Embryonic facial prominence (tissue), 1 donor: ENCODE data around the gene UBE2G2.
A peak's percentile ranks its signal among the peaks of the same experiment; 100 is the strongest.

Source experiments
- DNase-seq: peaks from one replicate; pipeline ENCODE4 v3.0.0-alpha.2; 2016; ENCODE audit errors: extremely low spot score

Gene UBE2G2

DNA sequence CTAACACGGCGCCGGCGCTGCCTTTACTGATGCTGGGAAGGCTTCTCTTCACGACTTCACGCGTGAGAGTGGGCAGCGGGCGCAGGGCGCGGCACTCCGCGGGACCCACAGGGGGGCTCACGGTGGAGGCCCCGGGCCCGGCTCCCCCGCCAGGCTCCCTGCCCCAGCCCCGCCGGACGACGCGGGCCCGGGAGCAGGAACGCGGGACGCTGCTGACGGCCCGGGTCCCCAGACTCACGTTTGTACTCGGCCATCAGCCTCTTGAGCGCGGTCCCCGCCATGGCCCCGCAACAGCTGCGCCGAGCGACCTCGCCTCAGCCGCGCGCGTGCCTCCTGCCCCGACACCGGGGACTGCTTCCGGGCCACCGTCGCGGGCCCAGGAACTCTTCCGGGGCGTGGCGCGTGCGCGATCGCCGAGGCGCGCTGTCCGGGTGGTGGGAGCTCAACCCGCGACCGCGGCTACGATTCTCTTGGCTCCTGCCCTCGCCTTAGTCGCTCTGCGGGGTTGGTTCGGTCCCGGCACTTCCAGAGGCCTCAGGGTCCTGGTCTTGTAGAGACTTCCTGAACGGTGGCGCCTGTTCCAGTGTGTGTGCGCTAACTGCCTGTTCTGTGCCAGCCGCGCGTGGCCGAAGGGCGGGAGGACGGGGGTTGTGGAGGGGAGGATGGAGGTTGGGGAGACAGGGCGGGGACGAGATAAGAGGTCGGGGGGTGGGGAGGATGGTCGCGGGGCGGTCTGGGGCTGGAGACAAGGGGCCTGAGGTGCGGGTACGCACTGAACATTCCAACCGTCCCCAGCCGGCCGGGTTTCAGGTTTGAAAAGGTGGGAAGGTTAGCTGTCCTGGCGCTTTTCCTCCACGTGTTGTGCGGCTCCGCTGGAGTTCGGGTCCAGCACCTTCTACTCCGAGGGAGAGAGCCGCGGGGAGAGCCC is at the start of gene UBE2G2:
UBE2G2 (minus strand) TSS at position 353 of the 928 bp plus-strand sequence; CDS start at position 281, 72 bp downstream.
- DNase-seq: peak; percentile 25

DNA sequence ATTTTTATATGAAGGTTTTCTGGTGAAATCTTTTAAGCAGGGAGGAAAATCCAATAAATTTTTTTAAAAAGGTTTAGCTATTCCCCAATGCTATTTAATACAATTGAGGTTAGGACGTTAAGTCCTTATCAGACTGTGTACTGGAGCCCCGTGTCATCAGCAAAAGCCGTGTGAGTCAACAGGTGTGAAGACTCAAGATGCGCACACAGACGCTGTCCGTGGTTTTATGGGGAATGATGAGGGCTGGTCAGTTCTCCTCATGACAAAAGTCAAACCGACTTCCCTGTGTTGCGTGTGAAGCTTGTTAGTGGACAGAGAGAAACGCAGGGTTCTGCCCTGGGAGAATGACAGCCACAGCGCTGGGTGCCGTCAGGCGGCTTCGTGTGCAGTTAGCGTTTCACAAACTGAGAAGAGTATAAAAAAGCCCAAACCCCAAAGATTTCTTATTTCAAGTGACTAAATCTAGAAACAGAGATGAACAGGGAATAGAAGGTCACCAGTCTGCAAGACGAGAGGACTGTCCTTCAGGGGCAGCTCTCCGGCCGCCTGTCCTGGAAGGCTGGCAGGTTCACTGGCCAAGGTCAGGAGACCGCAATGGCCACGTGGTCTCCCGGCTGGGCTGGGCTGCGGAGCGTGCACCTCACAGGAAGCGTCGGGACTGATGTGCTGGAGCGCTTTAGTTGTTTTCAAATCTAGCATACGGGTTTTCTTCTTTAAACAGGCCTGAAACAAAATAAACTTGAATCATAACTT is 49.5 kb upstream of the UBE2G2 start:
- no peak for DNase-seq

GRCh38 chr21:44850208-44850800 is 48.7 kb upstream of the UBE2G2 start:
- no peak for DNase-seq

DNA sequence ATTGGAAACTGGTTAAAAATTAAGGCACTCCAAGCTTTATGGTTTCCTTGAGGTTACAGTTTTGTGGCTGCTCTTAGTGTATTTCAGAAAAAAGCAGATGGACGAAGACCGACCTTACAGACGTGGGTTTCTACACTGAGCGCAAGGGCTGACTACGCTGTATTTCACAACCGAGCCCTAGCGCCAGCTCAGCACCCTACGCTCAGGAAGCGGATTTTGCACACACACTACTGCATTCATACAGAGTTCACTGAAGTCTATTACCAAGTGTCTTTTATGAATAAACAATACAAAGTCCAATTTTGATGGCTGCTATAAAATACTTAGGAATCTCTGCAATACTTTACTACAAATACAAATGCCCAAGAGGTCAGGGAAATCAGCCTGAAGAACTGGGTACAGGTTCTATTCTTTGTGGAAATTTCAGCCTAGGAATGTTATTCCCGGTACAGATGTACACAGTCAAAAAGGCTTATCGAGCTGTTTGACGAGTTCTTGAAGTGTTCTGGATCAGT is 48.1 kb upstream of the UBE2G2 start:
- DNase-seq: no peak

DNA sequence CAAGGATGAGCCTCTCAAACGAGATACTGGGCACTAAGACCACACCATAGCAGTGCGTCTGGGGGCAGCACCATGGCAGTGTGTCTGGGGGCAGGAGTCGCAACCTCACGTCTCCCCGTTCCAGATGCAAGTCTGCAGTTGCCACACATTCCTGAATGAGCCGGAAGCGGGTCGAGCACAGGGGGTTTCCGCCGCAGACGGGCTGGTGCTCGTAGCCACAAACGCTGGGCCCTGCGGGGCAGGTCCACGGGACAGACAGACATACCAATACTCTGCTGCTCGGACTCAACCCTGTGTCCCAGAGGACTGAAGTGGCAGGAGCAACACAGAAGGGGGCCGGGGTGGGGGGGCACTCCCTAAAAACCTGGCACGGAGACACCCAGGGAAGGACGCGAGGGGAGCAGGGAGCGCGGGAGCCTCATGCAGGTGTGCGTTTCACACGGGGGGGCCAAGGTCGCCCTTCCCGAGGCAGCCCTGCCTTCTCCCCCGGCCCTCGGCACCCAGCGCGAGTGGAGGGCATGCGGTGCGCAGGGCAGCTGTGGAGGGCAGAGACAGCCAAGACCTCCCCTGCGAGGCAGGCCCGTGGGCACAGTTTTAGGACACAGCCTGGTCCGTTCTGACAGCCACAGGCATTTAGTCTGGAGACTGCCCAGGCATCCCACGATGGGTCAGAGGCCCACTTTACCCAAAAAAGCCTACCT is 47.4 kb upstream of the UBE2G2 start:
- DNase-seq: no peak

- no peak for DNase-seq
These were observed 45.8 kb upstream of the UBE2G2 start for GRCh38 chr21:44847261-44848056.

DNA sequence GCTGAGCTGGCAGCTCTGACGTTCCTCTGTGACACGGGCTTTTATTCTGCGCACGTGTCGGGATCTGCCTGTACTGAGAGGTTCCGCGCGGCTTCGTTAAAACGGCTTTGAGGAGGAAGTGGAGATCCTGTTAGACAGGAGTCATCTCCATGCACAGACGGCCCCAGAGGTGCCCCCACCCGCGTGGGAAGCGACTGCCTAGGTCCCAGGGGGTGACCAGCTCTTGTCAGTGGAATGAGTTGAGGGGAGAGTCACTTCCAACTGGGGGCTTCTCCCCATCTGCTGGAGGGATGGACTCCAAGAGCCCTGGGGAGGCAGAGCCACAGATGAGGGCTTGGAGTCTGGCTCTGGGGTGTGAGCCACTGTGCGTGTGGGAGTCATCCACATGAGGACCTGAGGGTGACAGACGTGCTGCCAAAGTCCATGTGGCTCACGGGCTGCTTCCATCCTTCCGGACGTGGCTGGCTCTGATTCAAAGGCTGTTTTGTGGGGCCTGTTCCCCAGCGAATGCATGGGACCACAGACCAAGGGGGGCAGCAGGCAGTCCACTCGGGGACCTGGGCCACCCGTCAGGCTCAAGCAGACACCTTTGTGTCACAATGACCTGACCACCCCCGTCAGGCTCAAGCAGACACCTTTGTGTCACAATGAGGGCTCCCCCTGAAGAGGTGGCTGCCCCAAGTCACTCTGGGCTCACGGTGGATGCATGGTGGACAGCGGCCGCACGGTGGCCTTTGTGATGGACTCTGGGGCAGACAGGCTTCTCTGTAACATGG is 45.1 kb upstream of the UBE2G2 start:
- peak; percentile 8 for DNase-seq

DNA sequence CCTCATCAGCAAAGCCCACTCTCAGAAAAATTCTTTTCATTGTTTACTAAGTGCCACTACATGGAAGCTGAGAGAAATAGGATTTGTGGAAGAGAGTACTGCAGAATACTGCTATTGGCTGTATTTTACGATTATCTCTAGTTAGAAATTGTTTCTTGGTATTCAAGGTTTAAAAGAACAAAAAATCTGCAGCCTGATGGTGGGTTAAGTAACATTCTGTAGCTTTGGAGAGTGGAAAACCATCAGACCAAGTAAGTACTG is 44.5 kb upstream of the UBE2G2 start:
- no peak for DNase-seq

GRCh38 chr21:44845418-44846223 is 44.0 kb upstream of the UBE2G2 start:
- no peak for DNase-seq

GRCh38 chr21:44844256-44844655 is 42.6 kb upstream of the UBE2G2 start:
- DNase-seq: no peak

GRCh38 chr21:44842721-44843445 is 41.3 kb upstream of the UBE2G2 start:
- no peak for DNase-seq

DNA sequence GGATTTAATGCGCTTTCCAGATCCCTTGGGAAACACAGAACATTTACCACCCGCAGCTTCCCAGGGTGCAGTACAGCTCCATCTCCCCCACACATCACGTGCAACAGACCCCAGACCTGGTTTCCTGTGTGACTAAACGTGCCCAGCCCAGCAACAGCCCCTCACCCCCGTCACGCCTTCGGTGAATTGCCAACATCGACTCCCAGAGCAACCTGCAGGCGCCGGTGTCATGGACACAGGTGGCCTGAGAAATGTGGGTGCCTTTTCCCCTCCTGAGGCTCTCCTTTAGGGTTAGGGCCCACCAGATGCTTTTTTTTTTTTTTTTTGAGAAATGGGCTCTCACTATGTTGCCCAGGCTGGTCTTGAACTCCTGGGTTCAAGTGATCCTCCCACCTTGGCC is 40.5 kb upstream of the UBE2G2 start:
- no peak for DNase-seq

DNA sequence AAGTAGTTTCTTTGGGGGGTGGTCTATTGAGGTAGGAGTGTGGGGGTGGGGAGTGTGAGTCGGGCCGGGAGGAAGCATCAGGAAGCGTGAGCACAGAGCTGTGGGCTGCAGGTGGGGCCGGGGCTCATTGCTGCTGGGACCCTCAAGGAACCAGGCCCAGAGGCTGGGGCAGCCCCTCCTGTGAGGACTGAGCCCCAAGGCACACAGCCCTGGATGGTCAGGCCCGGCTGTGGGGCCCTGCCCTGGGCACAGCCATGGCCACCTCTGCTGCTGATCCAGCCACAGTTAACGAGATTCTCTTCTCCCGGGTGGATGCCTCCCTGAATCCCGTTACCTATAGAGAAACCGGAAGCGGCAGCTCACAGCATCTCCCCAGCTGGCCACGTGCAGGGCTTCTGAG is 39.2 kb upstream of the UBE2G2 start:
- DNase-seq: no peak

DNA sequence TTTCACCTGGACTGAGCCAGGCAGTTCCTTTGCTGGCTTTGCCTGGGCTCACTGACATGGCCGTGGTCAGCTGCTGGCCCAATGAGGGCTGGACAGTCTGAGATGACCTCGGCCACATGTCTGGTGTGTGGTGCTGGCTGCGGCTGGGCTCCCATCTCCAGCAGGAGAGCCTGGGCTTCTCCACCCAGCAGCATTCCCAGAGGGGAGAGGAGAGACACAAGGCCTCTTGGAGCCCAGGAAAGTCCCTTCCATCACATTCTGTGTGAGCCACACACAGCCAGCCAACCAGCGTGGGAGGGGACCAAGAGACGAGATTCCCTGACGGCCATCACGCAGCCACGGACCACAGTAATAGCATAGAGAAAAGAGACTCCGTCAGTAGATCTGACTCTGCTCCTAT is 37.3 kb upstream of the UBE2G2 start:
- DNase-seq: no peak

DNA sequence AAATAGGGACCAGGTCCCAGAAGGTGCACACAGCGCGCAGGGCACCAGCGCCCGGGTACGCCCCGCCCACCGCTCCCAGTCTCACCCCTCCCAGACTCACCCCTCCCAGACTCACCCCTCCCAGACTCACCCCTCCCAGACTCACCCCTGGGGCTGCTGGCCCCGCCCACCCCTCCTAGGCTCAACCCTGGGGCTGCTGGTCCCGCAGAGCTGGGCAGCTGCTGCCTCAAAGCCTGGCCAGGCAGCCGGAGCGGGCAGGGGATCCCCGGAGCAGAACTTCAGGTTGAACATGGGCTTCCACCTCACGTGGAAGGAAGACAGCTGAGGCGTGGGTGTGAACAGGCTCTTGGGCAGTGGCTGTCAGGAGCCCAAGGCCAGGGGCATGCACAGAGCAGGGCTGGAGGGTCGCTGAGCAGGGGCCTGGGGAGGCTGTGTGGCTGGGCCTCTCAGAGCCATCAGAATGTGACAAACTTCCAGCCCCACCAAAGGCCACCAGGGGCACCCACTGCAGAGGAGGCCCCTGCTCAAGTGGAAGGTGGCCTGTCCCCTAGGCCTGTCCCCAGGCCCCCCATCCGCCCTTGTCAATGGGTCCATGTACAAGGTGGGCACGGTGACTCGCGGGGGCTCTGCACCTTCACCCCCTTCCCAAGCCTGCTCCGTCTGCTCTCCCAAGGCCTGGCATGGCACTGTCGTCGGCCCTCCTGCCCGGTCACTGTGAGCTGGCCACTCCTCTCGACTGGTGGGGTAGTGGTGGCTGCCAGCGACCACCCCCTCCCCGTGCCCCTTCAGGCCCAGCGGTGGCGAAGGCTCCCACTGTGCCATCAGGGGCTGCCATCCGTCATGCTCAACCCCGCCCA is 36.6 kb upstream of the UBE2G2 start:
- DNase-seq: no peak

- no peak for DNase-seq
These were observed 35.9 kb upstream of the UBE2G2 start for GRCh38 chr21:44837537-44837936.

- no peak for DNase-seq
These were observed 35.2 kb upstream of the UBE2G2 start for GRCh38 chr21:44836666-44837471.
